Activated T-helper 17 cell treated with anti-CD3 and anti-CD28 coated beads, Interleukin-2, amount 50 U/mL, for 72 hours (primary cell): ENCODE measurements around the gene KCTD21. TPM values are rescaled to one million over a fixed set of nuclear protein-coding genes. Genes with fewer than 3 reads are reported as not detected.

ENCODE experiments used
- ATAC-seq: fragments of 150-1000 bp; cut with Tn5 transposase; replicated peaks from 2 replicates; pipeline ENCODE4 v1.10.0; 2021; ENCODE audit warnings: mild to moderate bottlenecking, moderate library complexity
- H3K27ac Mint-ChIP-seq: one replicate; pipeline ENCODE4 v1.8.0; 2022; ENCODE audit warnings: mixed read lengths
- H3K27me3 Mint-ChIP-seq: one replicate; pipeline ENCODE4 v1.8.0; 2022; ENCODE audit warnings: mixed read lengths
- H3K36me3 Mint-ChIP-seq: one replicate; pipeline ENCODE4 v1.8.0; 2022; ENCODE audit warnings: low read depth, mild to moderate bottlenecking, mixed read lengths
- H3K4me1 Mint-ChIP-seq: one replicate; pipeline ENCODE4 v1.8.0; 2022; ENCODE audit warnings: mixed read lengths
- H3K4me3 Mint-ChIP-seq: one replicate; pipeline ENCODE4 v1.8.0; 2022; ENCODE audit warnings: mild to moderate bottlenecking, mixed read lengths
- H3K9me3 Mint-ChIP-seq: one replicate; pipeline ENCODE4 v1.8.0; 2022; ENCODE audit warnings: mixed read lengths
- total RNA-seq, 2 donors: library from RNA; stranded (reverse); gene quantifications; one replicate each; pipeline ENCODE4 v1.2.3, GENCODE V29; 2022

KCTD21 gene
- total RNA-seq, 2 donors from 2014 or later = 6.1 to 7.5 TPM

GRCh38 chr11:78212586-78213371, 24.4 kb upstream of the KCTD21 start:
- ATAC-seq = no peak
- Mint-ChIP-seq H3K4me1 (no peaks in the 10 kb centered on the region), H3K9me3 (no peaks in the 10 kb centered on the region), H3K36me3 (peaks cover 28% of the 10 kb centered on the region), H3K27ac (no peak overlapping the region), H3K27me3 (no peaks in the 10 kb centered on the region), H3K4me3 (no peak overlapping the region)

- H3K36me3 Mint-ChIP-seq = peaks cover 28% of the 10 kb centered on the region
- H3K4me1 Mint-ChIP-seq = no peaks in the 10 kb centered on the region
- no peak for ATAC-seq
- no peaks in the 10 kb centered on the region for H3K9me3 Mint-ChIP-seq
- no peaks in the 10 kb centered on the region for H3K27me3 Mint-ChIP-seq
- H3K27ac Mint-ChIP-seq = no peak overlapping the region
- no peak overlapping the region for H3K4me3 Mint-ChIP-seq
These were observed 23.1 kb upstream of the KCTD21 start for GRCh38 chr11:78211565-78211964.

GRCh38 chr11:78210000-78210608, 21.7 kb upstream of the KCTD21 start:
- Mint-ChIP-seq H3K27ac (no peak overlapping the region), H3K4me3 (no peak overlapping the region), H3K36me3 (peaks cover 28% of the 10 kb centered on the region), H3K9me3 (no peaks in the 10 kb centered on the region), H3K27me3 (no peaks in the 10 kb centered on the region), H3K4me1 (no peaks in the 10 kb centered on the region)
- ATAC-seq = no peak

GRCh38 chr11:78209478-78209877, 21.1 kb upstream of the KCTD21 start:
- Mint-ChIP-seq H3K27ac (no peak overlapping the region), H3K9me3 (no peaks in the 10 kb centered on the region), H3K4me3 (no peak overlapping the region), H3K36me3 (peaks cover 28% of the 10 kb centered on the region), H3K27me3 (no peaks in the 10 kb centered on the region), H3K4me1 (peaks cover 4% of the 10 kb centered on the region)
- no peak for ATAC-seq

GRCh38 chr11:78208257-78209165, 20.1 kb upstream of the KCTD21 start:
- no peaks in the 10 kb centered on the region for H3K9me3 Mint-ChIP-seq
- H3K36me3 Mint-ChIP-seq = peaks cover 28% of the 10 kb centered on the region
- H3K27me3 Mint-ChIP-seq = no peaks in the 10 kb centered on the region
- ATAC-seq = no peak
- no peak overlapping the region for H3K27ac Mint-ChIP-seq
- no peak overlapping the region for H3K4me3 Mint-ChIP-seq
- H3K4me1 Mint-ChIP-seq = peaks cover 5% of the 10 kb centered on the region

GRCh38 chr11:78207532-78208256, 19.3 kb upstream of the KCTD21 start:
- H3K4me1 Mint-ChIP-seq = peaks cover 12% of the 10 kb centered on the region
- no peak overlapping the region for H3K27ac Mint-ChIP-seq
- H3K9me3 Mint-ChIP-seq = no peaks in the 10 kb centered on the region
- H3K4me3 Mint-ChIP-seq = no peak overlapping the region
- H3K27me3 Mint-ChIP-seq = no peaks in the 10 kb centered on the region
- ATAC-seq = no peak
- H3K36me3 Mint-ChIP-seq = peaks cover 28% of the 10 kb centered on the region

- Mint-ChIP-seq H3K4me3 (no peak overlapping the region), H3K27me3 (no peaks in the 10 kb centered on the region), H3K27ac (no peak overlapping the region), H3K36me3 (peaks cover 20% of the 10 kb centered on the region), H3K9me3 (no peaks in the 10 kb centered on the region), H3K4me1 (peaks cover 30% of the 10 kb centered on the region)
- ATAC-seq = no peak
These were observed 17.3 kb upstream of the KCTD21 start for GRCh38 chr11:78205691-78206090.

- no peak for ATAC-seq
- peaks cover 30% of the 10 kb centered on the region for H3K4me1 Mint-ChIP-seq
- peaks cover 15% of the 10 kb centered on the region for H3K36me3 Mint-ChIP-seq
- no peaks in the 10 kb centered on the region for H3K27me3 Mint-ChIP-seq
- no peak overlapping the region for H3K27ac Mint-ChIP-seq
- no peak overlapping the region for H3K4me3 Mint-ChIP-seq
- no peaks in the 10 kb centered on the region for H3K9me3 Mint-ChIP-seq
These were observed 16.8 kb upstream of the KCTD21 start for GRCh38 chr11:78205256-78205655.

GRCh38 chr11:78203184-78203583, 14.8 kb upstream of the KCTD21 start:
- Mint-ChIP-seq H3K27ac (peak overlapping the region; percentile 85), H3K4me3 (peak overlapping the region; percentile 81)
- ATAC-seq = peak; percentile 51

GRCh38 chr11:78202733-78203167, 14.3 kb upstream of the KCTD21 start:
- peak; percentile 90 for ATAC-seq
- Mint-ChIP-seq H3K4me3 (peak overlapping the region; percentile 81), H3K4me1 (peaks cover 30% of the 10 kb centered on the region), H3K9me3 (no peaks in the 10 kb centered on the region), H3K27me3 (no peaks in the 10 kb centered on the region), H3K27ac (peak overlapping the region; percentile 85), H3K36me3 (no peaks in the 10 kb centered on the region)

More at GRCh38 chr11:78203184-78203583, 14.8 kb upstream of the KCTD21 start:
- no peaks in the 10 kb centered on the region for H3K9me3 Mint-ChIP-seq
- H3K4me1 Mint-ChIP-seq = peaks cover 30% of the 10 kb centered on the region
- no peaks in the 10 kb centered on the region for H3K36me3 Mint-ChIP-seq
- H3K27me3 Mint-ChIP-seq = no peaks in the 10 kb centered on the region

- Mint-ChIP-seq H3K36me3 (no peaks in the 10 kb centered on the region), H3K4me1 (peaks cover 30% of the 10 kb centered on the region), H3K9me3 (no peaks in the 10 kb centered on the region), H3K4me3 (peak overlapping the region; percentile 81), H3K27me3 (no peaks in the 10 kb centered on the region), H3K27ac (peak overlapping the region; percentile 85)
- no peak for ATAC-seq
These were observed 12.8 kb upstream of the KCTD21 start for GRCh38 chr11:78201096-78201818.

- Mint-ChIP-seq H3K9me3 (no peaks in the 10 kb centered on the region), H3K27ac (peak overlapping the region; percentile 85), H3K36me3 (no peaks in the 10 kb centered on the region), H3K27me3 (no peaks in the 10 kb centered on the region), H3K4me3 (no peak overlapping the region), H3K4me1 (peaks cover 30% of the 10 kb centered on the region)
- no peak for ATAC-seq
These were observed 12.1 kb upstream of the KCTD21 start for GRCh38 chr11:78200553-78200952.

GRCh38 chr11:78200061-78200460, 11.6 kb upstream of the KCTD21 start:
- no peak for ATAC-seq
- no peaks in the 10 kb centered on the region for H3K9me3 Mint-ChIP-seq
- no peak overlapping the region for H3K27ac Mint-ChIP-seq
- peaks cover 30% of the 10 kb centered on the region for H3K4me1 Mint-ChIP-seq
- H3K36me3 Mint-ChIP-seq = no peaks in the 10 kb centered on the region
- no peaks in the 10 kb centered on the region for H3K27me3 Mint-ChIP-seq
- no peak overlapping the region for H3K4me3 Mint-ChIP-seq
